IPS DF 4.7 (cell line): ENCODE measurements around the gene CDKN2B.
"Not testable (repeated sequence)": the region's sequence is repeated elsewhere in the genome, so short reads cannot be mapped to it uniquely, and the experiment has no call there.

Source experiments
- DNase-seq: peaks from one replicate; pipeline ENCODE4 v3.0.0-alpha.2; 2013; ENCODE audit warnings: low spot score; ENCODE audit errors: extremely low read depth

Gene CDKN2B

GRCh38 chr9:22008717-22009505 lies at the start of gene CDKN2B:
Gene CDKN2B (minus strand): TSS chr9:22009305. CDS start chr9:22008953, 352 bp downstream.
- DNase-seq: no peak

DNA sequence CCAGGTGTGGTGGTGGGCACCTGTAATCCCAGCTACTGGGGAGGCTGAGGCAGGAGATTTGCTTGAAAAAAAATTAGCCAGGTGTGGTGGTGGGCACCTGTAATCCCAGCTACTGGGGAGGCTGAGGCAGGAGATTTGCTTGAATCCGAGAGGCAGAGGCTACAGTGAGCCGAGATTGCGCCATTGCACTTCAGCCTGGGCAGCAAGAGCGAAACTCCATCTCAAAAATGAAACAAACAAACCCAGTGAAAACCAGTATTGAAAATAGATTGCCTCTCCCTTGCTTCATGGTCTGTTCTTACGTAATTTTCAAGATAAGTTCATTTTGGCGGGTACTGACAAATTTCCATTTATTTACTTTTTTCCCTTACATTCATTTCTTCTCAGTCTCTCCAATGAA lies 48.9 kb upstream of the CDKN2B start:
- not testable (repeated sequence) for DNase-seq

GRCh38 chr9:22056402-22056801 lies 47.3 kb upstream of the CDKN2B start:
- DNase-seq: no peak

DNA sequence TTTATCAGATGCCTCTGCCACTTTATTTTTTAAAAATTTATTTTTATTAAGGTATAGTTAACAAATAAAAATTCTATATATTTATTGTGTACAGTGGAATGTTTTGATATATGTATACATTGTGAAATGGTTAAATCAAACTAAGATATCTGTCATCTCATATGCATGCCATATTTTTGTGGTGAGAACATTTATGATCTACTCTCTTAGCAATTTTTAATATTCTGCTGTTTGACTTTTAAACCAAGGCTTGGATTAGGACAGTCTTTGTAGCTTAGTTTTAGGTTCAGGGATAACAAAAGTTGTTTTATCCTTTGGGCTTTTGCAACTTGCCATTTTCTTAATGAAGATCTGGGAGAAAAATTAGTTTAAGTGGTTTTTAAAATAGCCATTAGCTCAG lies 46.0 kb upstream of the CDKN2B start:
- no peak for DNase-seq

GRCh38 chr9:22054529-22054928 lies 45.4 kb upstream of the CDKN2B start:
- no peak for DNase-seq

GRCh38 chr9:22054076-22054475 lies 45.0 kb upstream of the CDKN2B start:
- no peak for DNase-seq

DNA sequence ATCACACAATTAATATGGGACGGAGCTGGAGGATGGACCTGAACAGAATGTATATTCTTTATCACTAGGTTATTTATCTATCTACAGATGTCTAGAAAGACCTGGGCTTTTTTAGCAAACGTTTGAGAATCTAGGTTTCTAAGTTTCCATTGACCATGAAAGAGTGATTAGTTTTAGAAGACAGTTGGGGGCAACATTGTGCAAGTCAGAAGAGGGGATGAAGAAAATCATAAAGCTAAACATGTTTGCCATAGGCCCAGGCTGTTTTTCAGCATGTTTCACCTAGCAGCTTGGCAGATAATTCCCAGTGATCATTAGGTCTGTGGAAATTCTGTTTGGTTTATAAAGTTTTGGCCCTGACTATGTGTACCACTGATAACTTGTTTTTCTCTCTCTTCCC lies 44.1 kb upstream of the CDKN2B start:
- DNase-seq: no peak

DNA sequence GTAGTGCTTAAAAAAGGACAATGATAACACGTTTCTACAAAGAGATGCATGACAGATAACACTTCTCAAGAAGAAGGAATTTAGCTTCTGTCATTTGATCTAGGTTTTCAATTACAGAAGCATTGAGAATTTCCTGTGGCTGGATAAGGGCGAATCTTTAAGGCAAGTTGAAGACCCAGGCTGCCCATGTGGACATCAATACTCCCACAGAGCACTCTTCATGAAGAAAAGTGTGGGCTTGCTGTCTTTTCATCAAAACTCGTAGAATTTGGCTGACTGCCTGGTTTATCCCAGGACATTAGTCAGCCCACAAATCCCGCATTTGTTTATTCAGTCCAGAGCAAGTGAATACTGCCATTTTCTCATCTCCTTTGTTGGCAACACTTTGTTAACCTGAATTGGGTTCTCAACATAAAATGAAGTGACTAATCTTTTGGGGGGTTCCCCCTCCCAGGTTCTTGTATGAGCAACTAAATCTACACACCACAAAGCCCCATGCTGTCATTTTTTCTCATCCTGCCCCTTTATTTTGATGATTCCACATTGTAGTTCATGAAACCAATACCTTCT lies 43.4 kb upstream of the CDKN2B start:
- no peak for DNase-seq

GRCh38 chr9:22050924-22051323 lies 41.8 kb upstream of the CDKN2B start:
- DNase-seq: no peak

DNA sequence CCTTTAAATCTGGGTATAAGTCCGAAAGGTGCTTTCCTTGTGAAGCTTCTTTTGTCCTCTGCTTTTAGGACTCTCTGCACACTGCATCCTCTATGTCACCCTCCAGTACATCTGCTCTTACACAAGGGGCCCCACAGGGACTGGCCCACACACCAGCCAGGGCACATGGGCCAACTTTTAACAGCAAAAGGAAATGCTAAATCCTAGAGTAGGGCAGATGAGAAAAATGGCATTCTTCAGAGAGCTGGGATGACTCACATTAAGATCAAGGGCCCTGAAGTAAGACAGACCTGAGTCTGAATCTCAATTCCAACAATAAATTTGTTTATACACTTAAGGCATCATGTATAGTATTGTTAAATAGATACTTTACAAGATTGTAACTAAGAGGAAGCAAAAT lies 40.3 kb upstream of the CDKN2B start:
- no peak for DNase-seq

DNA sequence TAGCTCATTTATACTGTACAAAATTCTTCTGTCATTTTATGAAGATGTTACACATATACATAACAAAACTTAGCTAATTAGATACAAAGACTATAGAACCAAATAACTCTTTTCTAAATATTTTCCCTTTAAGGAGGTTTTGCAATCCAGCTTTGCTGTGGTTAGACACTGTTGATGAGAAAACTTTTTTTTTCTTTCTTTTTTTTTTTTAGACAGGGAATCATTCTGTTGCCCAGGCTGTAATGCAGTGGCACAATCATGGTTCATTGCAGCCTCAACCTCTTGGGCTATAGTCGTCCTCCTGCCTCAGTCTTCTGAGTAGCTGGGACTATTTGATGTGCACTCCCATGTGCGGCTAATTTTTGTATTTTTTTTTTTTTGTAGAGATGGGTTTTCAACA lies 38.5 kb upstream of the CDKN2B start:
- no peak for DNase-seq

- DNase-seq: no peak
These were observed 37.3 kb upstream of the CDKN2B start for GRCh38 chr9:22046243-22046885.

DNA sequence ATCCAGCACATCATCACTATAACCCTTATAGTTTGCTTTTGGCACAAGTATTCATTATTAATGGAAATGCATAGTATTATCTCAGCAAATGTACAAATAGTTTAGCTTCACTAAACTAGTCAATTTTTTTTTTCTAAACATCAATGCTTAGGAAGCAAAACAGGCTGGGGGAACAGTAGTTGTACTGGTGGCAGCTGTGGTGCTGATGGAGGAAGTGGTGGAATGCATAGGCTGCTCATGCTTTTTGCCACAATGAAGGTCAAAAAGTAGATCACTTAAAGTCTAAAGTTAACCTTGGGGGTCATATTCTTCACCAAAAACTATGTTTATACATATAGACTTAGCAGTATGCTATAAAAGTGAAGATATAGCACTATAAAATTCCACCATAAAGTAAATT lies 36.3 kb upstream of the CDKN2B start:
- DNase-seq: no peak

GRCh38 chr9:22044583-22044982 lies 35.5 kb upstream of the CDKN2B start:
- no peak for DNase-seq

GRCh38 chr9:22043928-22044327 lies 34.8 kb upstream of the CDKN2B start:
- no peak for DNase-seq

DNA sequence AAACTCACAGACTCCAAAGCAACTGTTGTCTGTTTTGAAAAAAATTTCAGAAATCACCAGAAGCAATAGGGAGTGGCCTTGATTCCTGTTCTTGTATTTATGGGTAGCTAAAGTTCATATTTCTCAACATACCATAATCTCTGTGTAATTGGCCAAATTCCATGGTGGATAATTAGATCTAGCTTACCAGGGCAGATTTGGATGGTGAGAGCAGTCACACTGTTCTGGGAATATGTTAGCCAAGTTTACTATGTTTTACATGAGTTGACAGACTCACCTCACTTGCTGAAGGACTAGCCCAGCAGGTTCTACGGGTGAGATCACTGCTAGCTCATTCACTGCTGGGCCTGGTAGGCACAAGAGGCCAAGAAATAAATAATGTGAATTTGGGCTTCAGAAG lies 32.7 kb upstream of the CDKN2B start:
- no peak for DNase-seq

DNA sequence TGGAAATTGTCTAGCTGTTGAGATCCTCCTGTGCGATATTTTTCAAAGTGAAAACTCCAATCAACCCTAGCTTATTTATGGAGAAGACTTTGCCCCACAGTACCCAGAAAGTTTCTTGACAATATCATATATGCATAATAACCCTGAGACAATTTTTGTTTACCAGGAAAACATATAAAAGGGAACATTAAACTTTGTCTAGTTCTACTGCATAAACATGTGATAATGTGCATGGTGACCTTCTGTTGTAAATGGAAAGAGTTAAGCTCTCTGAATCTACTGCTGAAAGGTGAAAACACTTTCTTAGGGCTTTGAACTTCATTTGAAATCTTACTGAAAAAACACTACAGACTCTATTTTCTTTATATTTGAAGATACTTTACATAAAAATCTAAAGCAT lies 32.2 kb upstream of the CDKN2B start:
- no peak for DNase-seq

GRCh38 chr9:22040760-22041159 lies 31.7 kb upstream of the CDKN2B start:
- no peak for DNase-seq

- DNase-seq: no peak
These were observed 30.2 kb upstream of the CDKN2B start for GRCh38 chr9:22039258-22039657.

DNA sequence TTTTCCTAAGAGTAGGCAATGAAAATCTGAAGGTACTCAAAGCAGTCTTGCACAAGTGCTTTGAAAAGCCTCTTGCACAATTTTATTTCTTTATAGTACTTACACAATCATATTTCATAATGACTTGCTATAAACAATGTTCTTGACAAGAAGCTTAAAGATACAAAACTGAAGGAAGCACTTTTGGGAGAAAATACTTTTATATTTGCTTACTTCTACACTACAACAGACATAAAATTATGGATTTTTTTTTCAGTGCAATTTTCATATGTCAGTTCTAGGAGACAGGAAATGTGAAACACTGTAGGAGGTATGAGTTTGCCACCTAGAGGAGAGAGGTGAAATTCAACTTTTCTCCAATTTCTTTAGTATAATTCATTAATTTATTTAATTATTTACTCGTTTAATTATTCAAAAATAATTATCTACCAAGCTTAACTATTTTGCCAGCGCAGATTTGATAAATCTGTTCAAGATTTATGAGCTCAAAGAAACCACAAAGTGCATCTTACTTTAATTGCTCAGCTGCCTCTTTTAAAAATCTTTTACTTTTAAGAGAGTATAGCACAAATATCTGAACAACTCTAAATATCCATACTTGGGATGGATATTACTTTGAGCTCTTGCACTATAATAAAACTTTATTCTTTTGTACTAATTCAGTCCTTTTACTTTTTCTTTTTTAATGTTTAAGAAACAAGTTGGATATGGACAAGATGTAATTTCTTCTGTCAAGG lies 29.0 kb upstream of the CDKN2B start:
- no peak for DNase-seq

- no peak for DNase-seq
These were observed 27.9 kb upstream of the CDKN2B start for GRCh38 chr9:22036866-22037626.
